H9 (cell line): ENCODE measurements around the gene ARF5. TPM values are rescaled to one million over a fixed set of nuclear protein-coding genes. Genes with fewer than 3 reads are reported as not detected.

ENCODE experiments used
- DNase-seq: peaks from one replicate; pipeline ENCODE4 v3.0.0-alpha.2; 2017
- H2AFZ ChIP-seq: one replicate; pipeline ENCODE4 v1.6.1; 2013; ENCODE audit warnings: mild to moderate bottlenecking, low read length, control low read depth, moderate library complexity
- H2AK5ac ChIP-seq: 2 replicates; pipeline ENCODE4 v1.6.1; 2013; ENCODE audit warnings: low read length, control low read depth, mixed read lengths; ENCODE audit not compliant: insufficient read length
- H2BK120ac ChIP-seq: one replicate; pipeline ENCODE4 v1.6.1; 2013; ENCODE audit warnings: low read depth, mild to moderate bottlenecking, low read length, control low read depth, inconsistent platforms; ENCODE audit not compliant: poor library complexity, severe bottlenecking
- H2BK12ac ChIP-seq: 2 replicates; pipeline ENCODE4 v1.6.1; 2013; ENCODE audit warnings: low read length, control low read depth, mixed read lengths, low read depth; ENCODE audit not compliant: insufficient read length
- H2BK15ac ChIP-seq: 2 replicates; pipeline ENCODE4 v1.6.1; 2013; ENCODE audit warnings: low read depth, low read length, control low read depth
- H2BK20ac ChIP-seq: one replicate; pipeline ENCODE4 v1.6.1; 2013; ENCODE audit warnings: low read depth, mild to moderate bottlenecking, low read length, control low read depth, inconsistent platforms; ENCODE audit not compliant: poor library complexity, severe bottlenecking
- H2BK5ac ChIP-seq: 2 replicates; pipeline ENCODE4 v1.6.1; 2013; ENCODE audit warnings: low read length, control low read depth, mixed read lengths; ENCODE audit not compliant: insufficient read length
- H3K14ac ChIP-seq: 2 replicates; pipeline ENCODE4 v1.6.1; 2013; ENCODE audit warnings: low read length, control low read depth; ENCODE audit not compliant: insufficient read depth
- H3K18ac ChIP-seq: 2 replicates; pipeline ENCODE4 v1.6.1; 2013; ENCODE audit warnings: low read depth, mild to moderate bottlenecking, mixed read lengths, low read length, control low read depth; ENCODE audit not compliant: insufficient read length
- H3K23ac ChIP-seq: 2 replicates; pipeline ENCODE4 v1.6.1; 2013; ENCODE audit warnings: low read length, control low read depth, mixed read lengths, low read depth; ENCODE audit not compliant: insufficient read length
- H3K23me2 ChIP-seq: 2 replicates; pipeline ENCODE4 v1.6.1; 2013; ENCODE audit warnings: low read depth, mild to moderate bottlenecking, mixed read lengths, low read length, control low read depth; ENCODE audit not compliant: insufficient read length, poor library complexity, severe bottlenecking
- H3K27ac ChIP-seq: 2 replicates; pipeline ENCODE4 v1.5.1; 2013; ENCODE audit warnings: low read length, control low read depth, mixed read lengths, low read depth; ENCODE audit not compliant: insufficient read length
- H3K27me3 ChIP-seq: 2 replicates; pipeline ENCODE4 v1.6.1; 2013; ENCODE audit warnings: low read length, control low read depth, inconsistent platforms; ENCODE audit not compliant: insufficient read depth
- H3K4ac ChIP-seq: 2 replicates; pipeline ENCODE4 v1.6.1; 2013; ENCODE audit warnings: low read depth, mild to moderate bottlenecking, control low read depth, inconsistent platforms, low read length, moderate library complexity
- H3K4me1 ChIP-seq: 2 replicates; pipeline ENCODE4 v1.6.1; 2013; ENCODE audit warnings: low read length, control low read depth, inconsistent platforms; ENCODE audit not compliant: insufficient read depth
- H3K4me2 ChIP-seq: 2 replicates; pipeline ENCODE4 v1.6.1; 2013; ENCODE audit warnings: low read length, control low read depth, mixed read lengths; ENCODE audit not compliant: insufficient read length, insufficient read depth
- H3K56ac ChIP-seq: 2 replicates; pipeline ENCODE4 v1.6.1; 2013; ENCODE audit warnings: low read depth, mild to moderate bottlenecking, mixed read lengths, low read length, control low read depth; ENCODE audit not compliant: insufficient read length
- H3K79me1 ChIP-seq: 2 replicates; pipeline ENCODE4 v1.6.1; 2013; ENCODE audit warnings: low read depth, mild to moderate bottlenecking, moderate library complexity, low read length, control low read depth, inconsistent platforms; ENCODE audit not compliant: insufficient read depth, poor library complexity, severe bottlenecking
- H3K79me2 ChIP-seq: 2 replicates; pipeline ENCODE4 v1.6.1; 2013; ENCODE audit warnings: low read length, control low read depth, inconsistent platforms; ENCODE audit not compliant: insufficient read depth
- H3K9ac ChIP-seq: 2 replicates; pipeline ENCODE4 v1.6.1; 2013; ENCODE audit warnings: low read length, control low read depth, mixed read lengths; ENCODE audit not compliant: insufficient read length; ENCODE audit errors: extremely low read depth
- H3K9me3 ChIP-seq: one replicate; pipeline ENCODE4 v1.6.1; 2013; ENCODE audit warnings: low read depth, low read length, inconsistent platforms; ENCODE audit not compliant: control insufficient read depth
- H3T11ph ChIP-seq: one replicate; pipeline ENCODE4 v1.6.1; 2013; ENCODE audit warnings: mild to moderate bottlenecking, low read length, control low read depth, inconsistent platforms
- H4K20me1 ChIP-seq: one replicate; pipeline ENCODE4 v1.6.1; 2013; ENCODE audit not compliant: control insufficient read depth, insufficient read length, insufficient read depth
- H4K5ac ChIP-seq: 2 replicates; pipeline ENCODE4 v1.6.1; 2013; ENCODE audit warnings: low read depth, mild to moderate bottlenecking, mixed read lengths, low read length, control low read depth; ENCODE audit not compliant: insufficient read length
- H4K8ac ChIP-seq: replicated peaks from 2 replicates; pipeline ENCODE4 v1.6.1; 2013; ENCODE audit warnings: low read length, control low read depth, mixed read lengths, low read depth; ENCODE audit not compliant: insufficient read length
- H4K91ac ChIP-seq: 2 replicates; pipeline ENCODE4 v1.6.1; 2013; ENCODE audit warnings: low read depth, mild to moderate bottlenecking, moderate library complexity, mixed read lengths, low read length, control low read depth; ENCODE audit not compliant: insufficient read length
- H3K27ac Mint-ChIP-seq, 3 experiments: 2 replicates in 2 of 3; 3 replicates in 1 of 3; pipeline ENCODE4 v1.8.0; 2020 to 2021; ENCODE audit warnings: mixed read lengths in 3 of 3, mild to moderate bottlenecking in 1 of 3, moderate library complexity in 1 of 3
- H3K27me3 Mint-ChIP-seq: 2 replicates; pipeline ENCODE4 v1.8.0; 2021; ENCODE audit warnings: low read depth, mild to moderate bottlenecking, moderate library complexity, mixed read lengths
- H3K36me3 Mint-ChIP-seq, 3 experiments: 2 replicates in 2 of 3; 3 replicates in 1 of 3; pipeline ENCODE4 v1.8.0; 2020 to 2021; ENCODE audit warnings: low read depth in 3 of 3, mixed read lengths in 3 of 3; ENCODE audit not compliant: insufficient read depth in 1 of 3
- H3K4me1 Mint-ChIP-seq, 2 experiments: 2 replicates each; pipeline ENCODE4 v1.8.0; 2020; ENCODE audit warnings: mixed read lengths in 2 of 2
- H3K4me3 Mint-ChIP-seq, 2 experiments: 2 replicates in 1 of 2; 3 replicates in 1 of 2; pipeline ENCODE4 v1.8.0; 2020 to 2021; ENCODE audit warnings: mild to moderate bottlenecking in 2 of 2, mixed read lengths in 2 of 2, moderate library complexity in 1 of 2
- H3K9me3 Mint-ChIP-seq, 2 experiments: 2 replicates in 1 of 2; 3 replicates in 1 of 2; pipeline ENCODE4 v1.8.0; 2020; ENCODE audit warnings: mild to moderate bottlenecking in 2 of 2, mixed read lengths in 2 of 2, moderate library complexity in 1 of 2
- WGBS: extraction: QIAGEN DNeasy Blood & Tissue Kit; methylation state at CpG from one replicate; pipeline ENCODE4 v1.1.7; 2013; ENCODE audit warnings: missing lambda C conversion rate, low lambda C conversion rate, mixed read lengths; ENCODE audit not compliant: insufficient read length; ENCODE audit errors: extremely low coverage; 5-methylcytosine and 5-hydroxymethylcytosine counted together
- total RNA-seq: library from RNA; stranded (reverse); gene quantifications from 2 replicates; pipeline ENCODE4 v1.2.1, GENCODE V29; 2021
- TF ChIP-seq, protein P1 (sequence below): fragments of 200-600 bp; sonication (generic); conservative IDR thresholded peaks from 3 replicates; pipeline ENCODE4 v1.8.0; 2021; ENCODE audit warnings: antibody characterized with exemption, mild to moderate bottlenecking

ARF5 gene
- total RNA-seq, 1 experiment from 2014 or later: 169 TPM

GRCh38 chr7:127578711-127579275 lies 9.4 kb upstream of the ARF5 start:
- no peak overlapping the region for H2BK20ac ChIP-seq
- Mint-ChIP-seq H3K27me3 (no peaks in the 10 kb centered on the region), H3K4me3 (no peak overlapping the region), H3K36me3 (peaks cover 8 to 23% (median 21%) of the 10 kb centered on the region in 3 experiments), H3K4me1 (peaks cover 1 to 5% of the 10 kb centered on the region in 2 experiments; a peak in 3 of 4 replicates), H3K9me3 (no peaks in the 10 kb centered on the region), H3K27ac (no peak overlapping the region)
- no peaks in the 10 kb centered on the region for H3K9me3 ChIP-seq
- no peak overlapping the region for H2AFZ ChIP-seq
- H3K27me3 ChIP-seq: no peaks in the 10 kb centered on the region
- H2AK5ac ChIP-seq: no peak overlapping the region
- H2BK120ac ChIP-seq: no peak overlapping the region
- no peak overlapping the region for H3K4me2 ChIP-seq
- no peak for DNase-seq
- H3K4me1 ChIP-seq: no peaks in the 10 kb centered on the region
- no CpG with 5 or more reads among the region's 4 CpGs for WGBS
- H3K23me2 ChIP-seq: no peaks in the 10 kb centered on the region
- H3K27ac ChIP-seq: no peak overlapping the region
- H3K4ac ChIP-seq: no peak overlapping the region
- no peak overlapping the region for H2BK12ac ChIP-seq
- no peak overlapping the region for H4K91ac ChIP-seq
- H3K23ac ChIP-seq: no peak overlapping the region
- no peak overlapping the region for H3K14ac ChIP-seq
- H3T11ph ChIP-seq: no peak overlapping the region
- H4K8ac ChIP-seq: no peak overlapping the region
- H3K79me2 ChIP-seq: no peaks in the 10 kb centered on the region
- H2BK15ac ChIP-seq: no peak overlapping the region
- TF ChIP-seq, protein P1, sequence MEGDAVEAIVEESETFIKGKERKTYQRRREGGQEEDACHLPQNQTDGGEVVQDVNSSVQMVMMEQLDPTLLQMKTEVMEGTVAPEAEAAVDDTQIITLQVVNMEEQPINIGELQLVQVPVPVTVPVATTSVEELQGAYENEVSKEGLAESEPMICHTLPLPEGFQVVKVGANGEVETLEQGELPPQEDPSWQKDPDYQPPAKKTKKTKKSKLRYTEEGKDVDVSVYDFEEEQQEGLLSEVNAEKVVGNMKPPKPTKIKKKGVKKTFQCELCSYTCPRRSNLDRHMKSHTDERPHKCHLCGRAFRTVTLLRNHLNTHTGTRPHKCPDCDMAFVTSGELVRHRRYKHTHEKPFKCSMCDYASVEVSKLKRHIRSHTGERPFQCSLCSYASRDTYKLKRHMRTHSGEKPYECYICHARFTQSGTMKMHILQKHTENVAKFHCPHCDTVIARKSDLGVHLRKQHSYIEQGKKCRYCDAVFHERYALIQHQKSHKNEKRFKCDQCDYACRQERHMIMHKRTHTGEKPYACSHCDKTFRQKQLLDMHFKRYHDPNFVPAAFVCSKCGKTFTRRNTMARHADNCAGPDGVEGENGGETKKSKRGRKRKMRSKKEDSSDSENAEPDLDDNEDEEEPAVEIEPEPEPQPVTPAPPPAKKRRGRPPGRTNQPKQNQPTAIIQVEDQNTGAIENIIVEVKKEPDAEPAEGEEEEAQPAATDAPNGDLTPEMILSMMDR: no peak
- no peak overlapping the region for H3K9ac ChIP-seq
- no peaks in the 10 kb centered on the region for H4K20me1 ChIP-seq
- H3K56ac ChIP-seq: no peak overlapping the region
- no peaks in the 10 kb centered on the region for H3K79me1 ChIP-seq
- H4K5ac ChIP-seq: no peak overlapping the region
- no peak overlapping the region for H3K18ac ChIP-seq
- no peak overlapping the region for H2BK5ac ChIP-seq
